ENCODE measurements around the gene TAX1BP1.
A peak's percentile ranks its signal among the peaks of the same experiment; 100 is the strongest.
"Not testable (repeated sequence)": the region's sequence is repeated elsewhere in the genome, so short reads cannot be mapped to it uniquely, and the experiment has no call there.

Gene TAX1BP1

GRCh38 chr7:27739301-27739908 lies 557 bp upstream of the TAX1BP1 start:
- no peak for DNase-seq (ENCODE audit: low read depth)

GRCh38 chr7:27740449-27741086 lies 606 bp downstream of the TAX1BP1 start:
- peak; percentile 74 for DNase-seq (ENCODE audit: low read depth)

GRCh38 chr7:27742091-27742710 lies 2.2 kb downstream of the TAX1BP1 start:
- not testable (repeated sequence) for DNase-seq (ENCODE audit: low read depth)

GRCh38 chr7:27745064-27745583 lies 5.2 kb downstream of the TAX1BP1 start:
- no peak for DNase-seq (ENCODE audit: low read depth)

GRCh38 chr7:27746486-27746885 lies 6.5 kb downstream of the TAX1BP1 start:
- no peak for DNase-seq (ENCODE audit: low read depth)

- DNase-seq (ENCODE audit: low read depth): no peak
Observed at GRCh38 chr7:27746978-27747377, 7.0 kb downstream of the TAX1BP1 start.

GRCh38 chr7:27747589-27748368 lies 7.8 kb downstream of the TAX1BP1 start:
- DNase-seq (ENCODE audit: low read depth): no peak

GRCh38 chr7:27750316-27750715 lies 10.4 kb downstream of the TAX1BP1 start:
- no peak for DNase-seq (ENCODE audit: low read depth)

- DNase-seq (ENCODE audit: low read depth): no peak
Observed at GRCh38 chr7:27751888-27752660, 12.1 kb downstream of the TAX1BP1 start.

GRCh38 chr7:27753863-27754262 lies 13.9 kb downstream of the TAX1BP1 start:
- DNase-seq (ENCODE audit: low read depth): no peak

- no peak for DNase-seq (ENCODE audit: low read depth)
Observed at GRCh38 chr7:27756298-27756697, 16.3 kb downstream of the TAX1BP1 start.

- no peak for DNase-seq (ENCODE audit: low read depth)
Observed at GRCh38 chr7:27759491-27759890, 19.5 kb downstream of the TAX1BP1 start.

- DNase-seq (ENCODE audit: low read depth): no peak
Observed at GRCh38 chr7:27762062-27762461, 22.1 kb downstream of the TAX1BP1 start.

- no peak for DNase-seq (ENCODE audit: low read depth)
Observed at GRCh38 chr7:27763983-27764508, 24.1 kb downstream of the TAX1BP1 start.

GRCh38 chr7:27765841-27766240 lies 25.9 kb downstream of the TAX1BP1 start:
- DNase-seq (ENCODE audit: low read depth): no peak

- no peak for DNase-seq (ENCODE audit: low read depth)
Observed at GRCh38 chr7:27767374-27767773, 27.4 kb downstream of the TAX1BP1 start.

GRCh38 chr7:27771111-27771510 lies 31.1 kb downstream of the TAX1BP1 start:
- no peak for DNase-seq (ENCODE audit: low read depth)

- no peak for DNase-seq (ENCODE audit: low read depth)
Observed at GRCh38 chr7:27774717-27775328, 34.9 kb downstream of the TAX1BP1 start.

GRCh38 chr7:27775782-27776181 lies 35.8 kb downstream of the TAX1BP1 start:
- no peak for DNase-seq (ENCODE audit: low read depth)

GRCh38 chr7:27777662-27778061 lies 37.7 kb downstream of the TAX1BP1 start:
- DNase-seq (ENCODE audit: low read depth): no peak

GRCh38 chr7:27779873-27780272 lies 39.9 kb downstream of the TAX1BP1 start:
- no peak for DNase-seq (ENCODE audit: low read depth)
